Ascending aorta (tissue), 2 donors: ENCODE data around the gene CASKIN1. TPM values are rescaled to one million over a fixed set of nuclear protein-coding genes. Genes with fewer than 3 reads are reported as not detected.
A peak's percentile ranks its signal among the peaks of the same experiment; 100 is the strongest.

Experiments
- DNase-seq, 2 donors: peaks; one replicate each; pipeline ENCODE4 v3.0.0-alpha.2; 2019; ENCODE audit warnings: low spot score in 2 of 2
- H3K27ac ChIP-seq, 2 donors: fragments of 200-600 bp; sonication (generic); one replicate each; pipeline ENCODE4 v1.5.1; 2016 to 2017; ENCODE audit warnings: mild to moderate bottlenecking in 1 of 2
- H3K27me3 ChIP-seq: fragments of 200-600 bp; sonication (generic); one replicate; pipeline ENCODE4 v1.5.1; 2017
- H3K36me3 ChIP-seq, 2 donors: fragments of 200-600 bp; sonication (generic); one replicate each; pipeline ENCODE4 v1.5.1; 2016
- H3K4me1 ChIP-seq, 2 donors: fragments of 200-600 bp; sonication (generic); one replicate each; pipeline ENCODE4 v1.5.1; 2016 to 2017; ENCODE audit warnings: mild to moderate bottlenecking in 1 of 2
- H3K4me3 ChIP-seq, 2 donors: fragments of 200-600 bp; sonication (generic); one replicate each; pipeline ENCODE4 v1.5.1; 2016 to 2017; ENCODE audit warnings: mild to moderate bottlenecking in 1 of 2
- H3K9me3 ChIP-seq, 2 donors: fragments of 200-600 bp; sonication (generic); one replicate each; pipeline ENCODE4 v1.5.1; 2016
- intact Hi-C: fragments of 100-400 bp; cut with DNase I; formaldehyde crosslinking; loops from one replicate; pipeline ENCODE4 v1.15.1; 2023
- total RNA-seq: library from RNA; depleted of rRNA; stranded (reverse); fragments of >200 nt; gene quantifications from one replicate; pipeline ENCODE4 v1.1.0, GENCODE V29; 2016
- TF ChIP-seq, protein P1 (sequence below), 3 experiments: fragments of 200-600 bp in 2 of 3; fragments of 450-650 bp in 1 of 3; sonication (generic) in 2 of 3; IDR thresholded peaks; one replicate each; pipeline ENCODE4 v1.5.1; 2016 to 2019; ENCODE audit warnings: antibody characterized with exemption in 3 of 3, mild to moderate bottlenecking in 1 of 3, moderate library complexity in 1 of 3

Gene CASKIN1
- total RNA-seq, 1 donor from 2014 or later, result not detected

DNA sequence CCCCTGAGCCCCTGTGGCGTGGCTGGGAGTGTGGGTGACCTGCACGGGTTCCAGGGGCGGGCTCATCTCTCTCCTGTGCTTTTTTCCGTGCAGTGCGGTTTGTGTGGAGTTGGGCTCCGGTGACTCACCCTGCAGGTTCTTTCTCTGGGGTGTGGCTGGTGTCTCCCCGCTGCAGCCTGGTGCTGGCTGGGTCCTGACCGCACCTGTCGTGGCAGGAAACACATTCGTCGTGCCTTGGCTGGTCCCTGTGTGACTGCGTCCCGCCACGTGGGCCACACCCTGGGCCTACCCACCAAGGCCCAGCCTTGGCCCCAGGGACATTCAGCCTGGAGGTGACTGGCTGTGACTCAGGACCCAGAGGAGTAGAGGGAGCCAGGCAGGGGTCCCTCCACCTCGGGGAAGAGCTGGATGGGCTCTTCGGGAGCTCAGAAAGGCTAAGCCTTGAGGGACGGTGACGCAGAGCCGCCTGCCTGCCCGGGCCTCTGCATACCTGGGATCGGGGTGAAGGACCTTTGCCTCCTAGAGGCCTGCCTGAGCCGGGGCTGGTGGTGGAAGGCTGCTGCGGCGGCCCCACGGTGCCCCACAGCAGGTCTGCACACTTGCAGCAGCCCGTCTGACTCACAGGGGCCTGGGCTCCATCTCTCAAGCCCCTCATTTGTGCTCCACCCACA lies 33.1 kb downstream of the CASKIN1 start:
- DNase-seq, result no peak
- intact Hi-C loops, result no loop called here
- TF ChIP-seq, protein P1, sequence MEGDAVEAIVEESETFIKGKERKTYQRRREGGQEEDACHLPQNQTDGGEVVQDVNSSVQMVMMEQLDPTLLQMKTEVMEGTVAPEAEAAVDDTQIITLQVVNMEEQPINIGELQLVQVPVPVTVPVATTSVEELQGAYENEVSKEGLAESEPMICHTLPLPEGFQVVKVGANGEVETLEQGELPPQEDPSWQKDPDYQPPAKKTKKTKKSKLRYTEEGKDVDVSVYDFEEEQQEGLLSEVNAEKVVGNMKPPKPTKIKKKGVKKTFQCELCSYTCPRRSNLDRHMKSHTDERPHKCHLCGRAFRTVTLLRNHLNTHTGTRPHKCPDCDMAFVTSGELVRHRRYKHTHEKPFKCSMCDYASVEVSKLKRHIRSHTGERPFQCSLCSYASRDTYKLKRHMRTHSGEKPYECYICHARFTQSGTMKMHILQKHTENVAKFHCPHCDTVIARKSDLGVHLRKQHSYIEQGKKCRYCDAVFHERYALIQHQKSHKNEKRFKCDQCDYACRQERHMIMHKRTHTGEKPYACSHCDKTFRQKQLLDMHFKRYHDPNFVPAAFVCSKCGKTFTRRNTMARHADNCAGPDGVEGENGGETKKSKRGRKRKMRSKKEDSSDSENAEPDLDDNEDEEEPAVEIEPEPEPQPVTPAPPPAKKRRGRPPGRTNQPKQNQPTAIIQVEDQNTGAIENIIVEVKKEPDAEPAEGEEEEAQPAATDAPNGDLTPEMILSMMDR (IDR thresholded peaks at IDR 0.05), result no peak
- H3K36me3 ChIP-seq, result peaks cover 20 to 25% of the 10 kb centered on the region in 2 donors
- H3K9me3 ChIP-seq, result no peaks in the 10 kb centered on the region
- peaks cover 0 to 19% of the 10 kb centered on the region in 2 donors for H3K4me1 ChIP-seq
- H3K27ac ChIP-seq, result no peak overlapping the region
- H3K4me3 ChIP-seq, result no peak overlapping the region
- no peaks in the 10 kb centered on the region for H3K27me3 ChIP-seq

GRCh38 chr16:2162676-2163118 lies 33.7 kb downstream of the CASKIN1 start:
- peaks cover 0 to 19% of the 10 kb centered on the region in 2 donors for H3K4me1 ChIP-seq
- H3K27me3 ChIP-seq, result no peaks in the 10 kb centered on the region
- peaks cover 15 to 19% of the 10 kb centered on the region in 2 donors for H3K36me3 ChIP-seq
- TF ChIP-seq, protein P1 (IDR thresholded peaks at IDR 0.05), result no peak
- intact Hi-C loops, result no loop called here
- H3K4me3 ChIP-seq, result no peak overlapping the region
- H3K9me3 ChIP-seq, result no peaks in the 10 kb centered on the region
- no peak overlapping the region for H3K27ac ChIP-seq
- no peak for DNase-seq

- intact Hi-C loops, result no loop called here
- H3K4me1 ChIP-seq, result peaks cover 2 to 21% of the 10 kb centered on the region in 2 donors
- peak overlapping the region; percentile 42 to 51 for H3K27ac ChIP-seq
- H3K27me3 ChIP-seq, result no peaks in the 10 kb centered on the region
- no peaks in the 10 kb centered on the region for H3K9me3 ChIP-seq
- TF ChIP-seq, protein P1 (IDR thresholded peaks at IDR 0.05), result no peak
- no peak for DNase-seq
- no peak overlapping the region for H3K4me3 ChIP-seq
- peaks cover 10 to 13% of the 10 kb centered on the region in 2 donors for H3K36me3 ChIP-seq
Measured at GRCh38 chr16:2161911-2162310, 34.5 kb downstream of the CASKIN1 start.

DNA sequence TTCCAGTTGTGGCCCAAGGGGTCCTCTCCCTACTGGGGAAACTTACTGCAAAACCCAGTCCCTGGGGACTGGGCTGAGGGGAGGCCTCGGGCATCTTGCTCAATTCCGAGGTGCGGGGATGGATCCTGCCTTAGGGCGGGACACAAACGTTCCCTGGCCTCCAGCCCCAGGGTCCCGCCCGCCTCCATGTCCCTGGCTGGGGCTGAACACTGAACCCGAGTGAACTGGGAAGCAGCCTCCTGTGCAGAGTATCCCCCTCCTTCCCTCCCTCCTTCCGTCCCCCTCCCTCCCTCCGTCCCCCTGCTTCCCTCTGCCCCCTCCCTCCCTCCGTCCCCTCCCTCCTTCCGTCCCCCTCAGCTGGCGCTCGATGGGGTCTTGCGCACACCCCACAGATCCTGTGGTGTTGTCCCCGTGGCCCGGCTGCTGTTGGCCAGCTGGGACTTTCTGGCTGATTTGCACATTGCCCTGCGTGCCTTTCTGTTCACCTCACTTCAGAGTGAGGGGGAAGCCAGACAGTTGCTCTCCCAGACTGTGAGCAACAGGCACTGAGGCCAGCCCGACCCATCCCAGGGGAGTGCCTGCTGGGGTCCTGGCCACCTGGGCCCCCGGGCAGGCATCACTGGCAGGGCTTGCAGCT lies 35.4 kb downstream of the CASKIN1 start:
- Histone ChIP-seq H3K27ac (peak overlapping the region; percentile 42 to 62), H3K4me1 (peaks cover 8 to 29% of the 10 kb centered on the region in 2 donors), H3K4me3 (no peak overlapping the region), H3K27me3 (no peaks in the 10 kb centered on the region), H3K9me3 (no peaks in the 10 kb centered on the region), H3K36me3 (peaks cover 4 to 5% of the 10 kb centered on the region in 2 donors)
- DNase-seq, result peak in 1 of 2 donors; percentile 75
- intact Hi-C loops, result no loop called here
- TF ChIP-seq, protein P1 (IDR thresholded peaks at IDR 0.05), result no peak

DNA sequence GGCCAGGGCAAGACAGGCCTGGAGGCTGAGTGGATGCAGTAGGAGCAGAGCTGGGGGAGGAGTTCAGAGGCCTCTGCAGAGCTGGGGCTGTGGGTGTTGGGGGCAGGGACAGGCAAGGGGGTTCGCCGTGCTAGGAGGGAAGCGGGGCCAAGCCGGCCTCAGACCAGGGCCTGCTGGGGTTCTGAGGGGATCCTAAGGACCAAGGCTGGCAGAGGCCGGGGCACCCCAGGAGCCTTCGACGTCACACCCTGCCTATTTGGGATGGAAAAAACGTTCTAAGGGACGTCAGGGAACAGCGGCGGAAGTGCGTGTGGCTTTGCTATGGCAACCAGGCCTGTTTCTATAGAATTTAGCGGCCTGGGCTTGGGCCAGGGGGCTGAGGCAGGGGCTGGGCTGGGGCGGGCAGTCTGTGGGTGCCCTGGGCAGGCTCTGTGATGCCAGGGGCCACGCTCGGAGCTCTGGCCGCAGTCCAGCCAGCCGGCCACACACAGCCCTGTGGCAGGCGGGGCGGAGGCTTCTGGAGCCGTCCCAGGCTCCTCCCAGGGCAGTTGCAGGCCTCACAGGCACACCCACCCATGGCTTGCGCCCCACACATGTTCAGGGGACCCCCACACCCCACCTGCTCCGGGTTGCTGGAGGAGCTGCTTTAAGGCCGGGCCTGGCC lies 37.1 kb downstream of the CASKIN1 start:
- peak overlapping the region in 1 of 2 donors; percentile 36 for H3K4me3 ChIP-seq
- no peaks in the 10 kb centered on the region for H3K27me3 ChIP-seq
- no peaks in the 10 kb centered on the region for H3K36me3 ChIP-seq
- peaks cover 10 to 31% of the 10 kb centered on the region in 2 donors for H3K4me1 ChIP-seq
- peak in 1 of 2 donors; percentile 76 for DNase-seq
- intact Hi-C loops, result loop anchor here (10.0 kb wide), 1 partner anchor 295 kb away; no protein-coding TSS in a partner anchor
- H3K27ac ChIP-seq, result peak overlapping the region; percentile 60 to 81
- TF ChIP-seq, protein P1 (IDR thresholded peaks at IDR 0.05), result no peak
- H3K9me3 ChIP-seq, result no peaks in the 10 kb centered on the region
